ENCODE measurements around the gene ENO1. TPM values are rescaled to one million over a fixed set of nuclear protein-coding genes. Genes with fewer than 3 reads are reported as not detected.
A peak's percentile ranks its signal among the peaks of the same experiment; 100 is the strongest.

ENO1 gene
- total and polyA plus RNA-seq, 8 donors = 206 to 577 (median 350) TPM

DNA sequence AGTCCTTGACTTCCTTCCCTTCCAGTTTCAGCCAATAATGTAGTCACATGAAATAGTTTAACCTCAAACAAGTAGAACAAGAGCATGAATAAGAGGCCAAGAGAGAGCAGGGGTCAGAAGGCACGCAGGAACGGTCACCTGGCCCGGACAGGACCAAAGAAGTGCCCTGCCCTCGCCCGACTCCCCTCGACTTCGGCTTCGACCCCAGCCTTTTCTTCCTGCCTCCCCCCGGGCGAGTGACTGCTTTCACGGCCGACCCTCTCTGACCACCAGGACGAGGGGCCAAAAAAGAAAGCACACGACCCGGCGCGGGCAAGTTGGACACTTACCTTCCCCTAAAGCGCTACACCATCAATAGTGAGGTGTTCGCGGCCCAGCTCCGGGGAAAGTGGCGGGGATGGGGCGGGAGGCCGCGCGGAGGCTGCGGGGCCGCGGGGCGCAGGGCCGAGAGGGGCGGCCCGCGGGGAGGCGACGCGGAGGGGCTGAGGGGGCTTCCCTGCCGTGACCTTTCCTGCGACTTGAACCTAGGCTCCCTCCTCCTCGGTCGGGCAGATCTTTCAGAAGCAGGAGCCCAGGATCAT lies 61.6 kb downstream of the ENO1 start:
- DNase-seq = peak; percentile 27 to 65
- Histone ChIP-seq H3K4me3 (peak overlapping the region; percentile 66 to 88 (median 79)), H3K36me3 (no peaks in the 10 kb centered on the region), H3K27ac (peak overlapping the region; percentile 92 to 98 (median 96)), H3K9me3 (no peaks in the 10 kb centered on the region), H3K4me1 (peaks cover 31 to 63% (median 52%) of the 10 kb centered on the region in 4 donors), H3K27me3 (no peaks in the 10 kb centered on the region)
- intact Hi-C loops (cut with DNase I; ENCODE audit: low total_unique reads) = no loop called here
- TF ChIP-seq POLR2AphosphoS5 (IDR thresholded peaks at IDR 0.05) (no peak), EP300 (IDR thresholded peaks at IDR 0.05) (no peak)
- TF ChIP-seq, protein P1, sequence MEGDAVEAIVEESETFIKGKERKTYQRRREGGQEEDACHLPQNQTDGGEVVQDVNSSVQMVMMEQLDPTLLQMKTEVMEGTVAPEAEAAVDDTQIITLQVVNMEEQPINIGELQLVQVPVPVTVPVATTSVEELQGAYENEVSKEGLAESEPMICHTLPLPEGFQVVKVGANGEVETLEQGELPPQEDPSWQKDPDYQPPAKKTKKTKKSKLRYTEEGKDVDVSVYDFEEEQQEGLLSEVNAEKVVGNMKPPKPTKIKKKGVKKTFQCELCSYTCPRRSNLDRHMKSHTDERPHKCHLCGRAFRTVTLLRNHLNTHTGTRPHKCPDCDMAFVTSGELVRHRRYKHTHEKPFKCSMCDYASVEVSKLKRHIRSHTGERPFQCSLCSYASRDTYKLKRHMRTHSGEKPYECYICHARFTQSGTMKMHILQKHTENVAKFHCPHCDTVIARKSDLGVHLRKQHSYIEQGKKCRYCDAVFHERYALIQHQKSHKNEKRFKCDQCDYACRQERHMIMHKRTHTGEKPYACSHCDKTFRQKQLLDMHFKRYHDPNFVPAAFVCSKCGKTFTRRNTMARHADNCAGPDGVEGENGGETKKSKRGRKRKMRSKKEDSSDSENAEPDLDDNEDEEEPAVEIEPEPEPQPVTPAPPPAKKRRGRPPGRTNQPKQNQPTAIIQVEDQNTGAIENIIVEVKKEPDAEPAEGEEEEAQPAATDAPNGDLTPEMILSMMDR (IDR thresholded peaks at IDR 0.05) = peak in 1 of 7 experiments; percentile 3
- WGBS, 5 donors = 0 to 2% (median 1%) methylated on average over 22 to 41 of the region's 41 CpGs

DNA sequence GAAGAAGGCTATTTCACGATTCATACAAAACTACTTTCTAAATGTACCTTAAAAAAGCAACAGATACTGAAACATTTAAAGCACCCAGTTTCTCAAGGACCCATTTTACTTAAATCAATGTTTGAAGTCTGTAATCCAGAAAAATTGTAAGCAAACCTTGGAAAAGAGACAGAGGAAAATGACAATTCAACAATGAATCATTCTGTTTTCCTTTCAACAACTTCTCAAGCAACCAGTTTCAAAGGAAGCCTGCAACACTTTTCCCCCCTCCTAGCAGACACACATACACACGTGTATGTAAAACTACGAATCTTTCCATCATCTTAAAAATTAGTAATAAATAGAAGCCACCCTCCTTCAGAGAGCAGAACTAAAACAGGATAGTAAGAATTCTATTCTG lies 62.2 kb downstream of the ENO1 start:
- TF ChIP-seq POLR2AphosphoS5 (IDR thresholded peaks at IDR 0.05) = no peak
- TF ChIP-seq EP300 (IDR thresholded peaks at IDR 0.05) = no peak
- no peak for TF ChIP-seq POLR2A (IDR thresholded peaks at IDR 0.05)
- TF ChIP-seq, protein P1 (IDR thresholded peaks at IDR 0.05) = no peak
- peak overlapping the region in 4 of 5 donors; percentile 92 to 98 (median 96) for H3K27ac ChIP-seq
- peaks cover 29 to 62% (median 52%) of the 10 kb centered on the region in 4 donors for H3K4me1 ChIP-seq
- WGBS, 5 donors = 3 to 7% (median 4%) methylated on average over 3 of the region's 3 CpGs
- H3K27me3 ChIP-seq = no peaks in the 10 kb centered on the region
- intact Hi-C loops (cut with DNase I; ENCODE audit: low total_unique reads) = no loop called here
- H3K9me3 ChIP-seq = no peaks in the 10 kb centered on the region
- no peaks in the 10 kb centered on the region for H3K36me3 ChIP-seq
- peak overlapping the region; percentile 66 to 88 (median 79) for H3K4me3 ChIP-seq
- DNase-seq = peak in 1 of 2 donors; percentile 43

DNA sequence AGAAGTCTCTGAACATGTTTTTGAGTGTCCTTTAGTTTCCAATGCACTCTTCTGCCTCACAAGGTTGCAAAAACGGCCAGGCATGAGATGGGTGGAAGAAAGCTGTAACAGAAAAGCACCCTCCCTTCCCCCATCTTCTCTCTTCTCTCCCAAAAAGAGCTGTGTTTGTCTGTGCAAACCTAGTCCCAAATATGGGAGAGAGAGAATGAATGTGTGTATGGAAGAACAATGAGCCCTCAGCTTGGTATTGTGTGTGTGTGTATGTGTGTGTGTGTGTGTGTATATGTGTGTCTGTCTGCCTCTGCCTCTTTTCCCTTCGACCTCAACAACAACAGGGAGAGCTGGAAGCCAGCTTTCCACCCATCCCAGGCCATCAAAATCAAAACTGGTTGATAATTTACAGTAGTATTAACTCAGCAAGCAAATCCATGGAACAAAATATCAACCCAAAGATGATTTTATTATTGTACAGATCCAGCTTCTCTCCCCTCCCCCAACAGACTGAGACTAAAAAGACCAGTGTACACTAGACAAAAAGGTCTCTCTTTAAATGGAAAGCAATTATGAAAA lies 62.8 kb downstream of the ENO1 start:
- Histone ChIP-seq H3K36me3 (no peaks in the 10 kb centered on the region), H3K9me3 (no peaks in the 10 kb centered on the region), H3K27me3 (no peaks in the 10 kb centered on the region), H3K4me3 (peak overlapping the region; percentile 15 to 81 (median 72)), H3K27ac (peak overlapping the region; percentile 52 to 98 (median 95)), H3K4me1 (peaks cover 29 to 62% (median 52%) of the 10 kb centered on the region in 4 donors)
- DNase-seq = peak; percentile 16 to 59
- TF ChIP-seq POLR2AphosphoS5 (IDR thresholded peaks at IDR 0.05) (no peak), EP300 (IDR thresholded peaks at IDR 0.05) (no peak), POLR2A (IDR thresholded peaks at IDR 0.05) (no peak)
- TF ChIP-seq, protein P1 (IDR thresholded peaks at IDR 0.05) = no peak
- intact Hi-C loops (cut with DNase I; ENCODE audit: low total_unique reads) = no loop called here
- 3 to 14% (median 11%) methylated on average over 2 of the region's 2 CpGs for WGBS, 5 donors

DNA sequence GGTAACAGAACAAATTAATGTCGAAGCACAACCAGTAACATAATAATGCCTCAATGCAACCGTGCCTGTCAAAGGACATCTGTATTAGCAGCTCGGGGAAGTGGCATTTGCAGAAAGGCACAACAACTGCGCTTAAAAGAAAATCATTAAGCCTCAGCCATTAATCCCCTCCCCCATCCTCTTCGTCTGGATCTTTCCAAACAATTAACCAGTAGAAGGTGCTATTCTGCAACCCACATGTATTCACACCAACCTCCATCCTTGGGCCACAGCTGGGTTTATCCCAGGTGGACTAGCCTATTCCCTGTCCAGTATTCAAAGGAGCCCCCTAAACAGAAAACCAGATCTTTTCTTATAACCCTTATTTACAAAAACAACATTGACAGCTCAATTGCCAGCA lies 63.6 kb downstream of the ENO1 start:
- Histone ChIP-seq H3K36me3 (no peaks in the 10 kb centered on the region), H3K4me3 (no peak overlapping the region), H3K9me3 (no peaks in the 10 kb centered on the region), H3K27ac (peak overlapping the region in 3 of 5 donors; percentile 92 to 98 (median 96)), H3K27me3 (no peaks in the 10 kb centered on the region), H3K4me1 (peaks cover 29 to 62% (median 52%) of the 10 kb centered on the region in 4 donors)
- TF ChIP-seq POLR2A (IDR thresholded peaks at IDR 0.05) (no peak), POLR2AphosphoS5 (IDR thresholded peaks at IDR 0.05) (no peak), EP300 (IDR thresholded peaks at IDR 0.05) (no peak)
- TF ChIP-seq, protein P1 (IDR thresholded peaks at IDR 0.05) = peak in 1 of 7 experiments; percentile 19
- WGBS, 5 donors = 29 to 47% (median 38%) methylated on average over 5 of the region's 5 CpGs
- DNase-seq = peak in 1 of 2 donors; percentile 68
- intact Hi-C loops (cut with DNase I; ENCODE audit: low total_unique reads) = no loop called here

Data from stomach (tissue), 9 donors.